ENCODE results near the gene RTKN. TPM values are rescaled to one million over a fixed set of nuclear protein-coding genes. Genes with fewer than 3 reads are reported as not detected.

RTKN gene
- total RNA-seq, 2 experiments from 2014 or later: 0.20 to 0.27 TPM

- CTCF ChIA-PET: no interaction called here
- intact Hi-C loops (cut with DNase I, micrococcal nuclease): no loop called here
- DNase-seq (no peak), ATAC-seq (ENCODE audit: poor library complexity) (no peak)
- Mint-ChIP-seq H3K4me1 (ENCODE audit: low read depth) (peaks cover 35% of the 10 kb centered on the region), H3K27ac (no peak overlapping the region), H3K27me3 (no peaks in the 10 kb centered on the region), H3K9me3 (no peaks in the 10 kb centered on the region), H3K4me3 (no peak overlapping the region), H3K36me3 (ENCODE audit: low read depth) (peaks cover 11% of the 10 kb centered on the region)
- Histone ChIP-seq H3K36me3 (ENCODE audit: insufficient read depth, low read length) (peaks cover 8% of the 10 kb centered on the region), H3K4me3 (ENCODE audit: low read length) (no peak overlapping the region), H3K27ac (ENCODE audit: low read depth in 1 of 2, low read length in 2 of 2) (no peak overlapping the region), H3K9me3 (ENCODE audit: control insufficient read depth in 1 of 2, insufficient read depth in 1 of 2, low read length in 2 of 2) (no peaks in the 10 kb centered on the region), H3K27me3 (ENCODE audit: control insufficient read depth in 1 of 2, insufficient read depth in 2 of 2, low read length in 2 of 2) (no peaks in the 10 kb centered on the region), H3K4me1 (ENCODE audit: insufficient read depth, low read length) (peaks cover 42% of the 10 kb centered on the region)
- no peak for TF ChIP-seq CTCF (IDR thresholded peaks at IDR 0.05)
- POLR2A ChIA-PET: no interaction called here
Measured at GRCh38 chr2:74384051-74384450, 57.7 kb downstream of the RTKN start.

GRCh38 chr2:74383254-74383653 is 58.5 kb downstream of the RTKN start:
- H3K9me3 ChIP-seq (ENCODE audit: control insufficient read depth in 1 of 2, insufficient read depth in 1 of 2, low read length in 2 of 2): no peaks in the 10 kb centered on the region
- H3K4me1 Mint-ChIP-seq (ENCODE audit: low read depth): peaks cover 42% of the 10 kb centered on the region
- no peaks in the 10 kb centered on the region for H3K27me3 ChIP-seq (ENCODE audit: control insufficient read depth in 1 of 2, insufficient read depth in 2 of 2, low read length in 2 of 2)
- H3K4me3 ChIP-seq (ENCODE audit: low read length): no peak overlapping the region
- peaks cover 37% of the 10 kb centered on the region for H3K4me1 ChIP-seq (ENCODE audit: insufficient read depth, low read length)
- intact Hi-C loops (cut with DNase I, micrococcal nuclease): no loop called here
- H3K36me3 ChIP-seq (ENCODE audit: insufficient read depth, low read length): peaks cover 8% of the 10 kb centered on the region
- ChIA-PET CTCF (no interaction called here), POLR2A (no interaction called here)
- H3K27me3 Mint-ChIP-seq: no peaks in the 10 kb centered on the region
- no peak for ATAC-seq (ENCODE audit: poor library complexity)
- TF ChIP-seq CTCF (IDR thresholded peaks at IDR 0.05): no peak
- peaks cover 11% of the 10 kb centered on the region for H3K36me3 Mint-ChIP-seq (ENCODE audit: low read depth)
- no peaks in the 10 kb centered on the region for H3K9me3 Mint-ChIP-seq
- H3K4me3 Mint-ChIP-seq: no peak overlapping the region
- H3K27ac ChIP-seq (ENCODE audit: low read depth in 1 of 2, low read length in 2 of 2): no peak overlapping the region
- no peak for DNase-seq
- H3K27ac Mint-ChIP-seq: no peak overlapping the region

GRCh38 chr2:74381751-74382150 is 60.0 kb downstream of the RTKN start:
- TF ChIP-seq CTCF (IDR thresholded peaks at IDR 0.05): no peak
- Mint-ChIP-seq H3K27ac (no peak overlapping the region), H3K9me3 (no peaks in the 10 kb centered on the region), H3K4me3 (no peak overlapping the region), H3K27me3 (no peaks in the 10 kb centered on the region), H3K4me1 (ENCODE audit: low read depth) (peaks cover 42% of the 10 kb centered on the region), H3K36me3 (ENCODE audit: low read depth) (peaks cover 24% of the 10 kb centered on the region)
- Histone ChIP-seq H3K27me3 (ENCODE audit: control insufficient read depth in 1 of 2, insufficient read depth in 2 of 2, low read length in 2 of 2) (no peaks in the 10 kb centered on the region), H3K27ac (ENCODE audit: low read depth in 1 of 2, low read length in 2 of 2) (no peak overlapping the region), H3K9me3 (ENCODE audit: control insufficient read depth in 1 of 2, insufficient read depth in 1 of 2, low read length in 2 of 2) (no peaks in the 10 kb centered on the region), H3K4me3 (ENCODE audit: low read length) (no peak overlapping the region), H3K4me1 (ENCODE audit: insufficient read depth, low read length) (peaks cover 30% of the 10 kb centered on the region), H3K36me3 (ENCODE audit: insufficient read depth, low read length) (peaks cover 23% of the 10 kb centered on the region)
- ChIA-PET POLR2A (interaction anchor here (1.0 kb wide), 1 partner anchor 10 kb away, joined by 4 read pairs; no protein-coding TSS in a partner anchor), CTCF (interaction anchor here (1.4 to 1.7 kb wide), 2 partner anchors 10 to 47 kb away, joined by 3 to 7 read pairs; no protein-coding TSS in a partner anchor)
- DNase-seq (no peak), ATAC-seq (ENCODE audit: poor library complexity) (no peak)
- intact Hi-C loops (cut with DNase I, micrococcal nuclease): no loop called here

Data from CD4-positive, alpha-beta T cell (primary cell).